H1 (cell line): ENCODE results near the gene NFIA. TPM values are rescaled to one million over a fixed set of nuclear protein-coding genes. Genes with fewer than 3 reads are reported as not detected.

Experiments used
- ATF2 ChIP-seq: IDR thresholded peaks from 2 replicates; pipeline ENCODE4 v1.6.1; 2012; ENCODE audit warnings: low read length, inconsistent platforms
- CHD7 ChIP-seq: fragments of 300-600 bp; sonication (generic); IDR thresholded peaks from 2 replicates; pipeline ENCODE4 v1.7.1; 2012; ENCODE audit warnings: low read length, moderate library complexity, mild to moderate bottlenecking, inconsistent platforms; ENCODE audit not compliant: insufficient replicate concordance
- MAFK ChIP-seq: IDR thresholded peaks from 2 replicates; pipeline ENCODE4 v1.6.1; 2012; ENCODE audit warnings: low read depth, mild to moderate bottlenecking, improper control_type of control experiment, low read length
- SP4 ChIP-seq: IDR thresholded peaks from 2 replicates; pipeline ENCODE4 v1.6.1; 2012; ENCODE audit warnings: low read length, inconsistent platforms
- SUZ12 ChIP-seq: fragments of 200-600 bp; sonication (generic); IDR thresholded peaks from 2 replicates; pipeline ENCODE4 v1.6.1; 2012; ENCODE audit warnings: mild to moderate bottlenecking, inconsistent platforms, low read length, moderate library complexity, mixed read lengths
- TBP ChIP-seq: IDR thresholded peaks from 2 replicates; pipeline ENCODE4 v1.6.1; 2011; ENCODE audit warnings: low read depth, low read length, improper control_type of control experiment
- USF2 ChIP-seq: IDR thresholded peaks from 2 replicates; pipeline ENCODE4 v1.6.1; 2011; ENCODE audit warnings: low read length, improper control_type of control experiment
- polyA plus RNA-seq, 7 experiments: library from polyadenylated mRNA; depleted of rRNA in 3 of 7; stranded (reverse) in 5 of 7; unstranded in 2 of 7; fragments of >200 nt in 5 of 7; fragments of 200-250 nt in 2 of 7; gene quantifications; 1 replicate in 5 of 7; 2 replicates in 1 of 7; 4 replicates in 1 of 7; pipeline versions ENCODE4 v1.2.1 to v1.2.3, GENCODE V29; 2011 to 2013; ENCODE audit warnings: missing spikeins in 2 of 7, mixed read lengths in 2 of 7
- total RNA-seq: library from RNA; stranded (reverse); fragmentation: NEBNext Ultra II Directional; extraction: Animal tissue kit (Norgen Biotek cat#: 25700); gene quantifications from 2 replicates; pipeline ENCODE4 v1.2.1, GENCODE V29; 2021

Gene NFIA
- total and polyA plus RNA-seq, 2 of the 8 experiments (the other 6 are each of a cell fraction or from before 2014, with no cell fraction given): 1.8 to 2.3 TPM

GRCh38 chr1:61370177-61370912 is 288.0 kb downstream of the NFIA start (continued):
- TF ChIP-seq CHD7: no peak
- TF ChIP-seq USF2: no peak
- TF ChIP-seq SP4: no peak
- TF ChIP-seq MAFK: no peak
- TF ChIP-seq ATF2: no peak
- TF ChIP-seq SUZ12: no peak
- no peak for TF ChIP-seq TBP
